HepG2 (cell line): ENCODE measurements around the gene ZFP36L2. TPM values are rescaled to one million over a fixed set of nuclear protein-coding genes. Genes with fewer than 3 reads are reported as not detected.

Experiments used
- ATAC-seq: fragments of 200-7000 bp; cut with Tn5 transposase; 3 replicates; pipeline ENCODE4 v1.9.1; 2020; ENCODE audit warnings: mild to moderate bottlenecking, moderate library complexity
- BruUV-seq: library from RNA; stranded (reverse); fragments of 400-500 nt; replicated peaks from 2 replicates; lab custom pipeline; 2021; lab: Mats Ljungman, UMichigan
- CTCF ChIA-PET: fragments of 300-600 bp; formaldehyde crosslinking; extraction: SDS; loops from one replicate; lab custom pipeline; 2021; ENCODE audit warnings: low total read pairs, inconsistent platforms, low intra/inter-chr PET ratio; lab: Yijun Ruan, JAX
- POLR2A ChIA-PET: fragments of 350-600 bp; sonication (Branson Sonifier 250); formaldehyde crosslinking; loops from one replicate; lab custom pipeline; 2020; ENCODE audit warnings: antibody characterized with exemption, inconsistent platforms; lab: Yijun Ruan, JAX
- DNase-seq: peaks from one replicate; pipeline ENCODE4 v3.0.0-alpha.2; 2015; ENCODE audit warnings: low spot score
- FAIRE-seq: peaks from 3 replicates; lab custom pipeline; 2011; peaks lifted over from hg19 to GRCh38; lab: Jason Lieb, UNC
- H2AFZ ChIP-seq: one replicate; pipeline ENCODE4 v1.6.1; 2011; ENCODE audit warnings: low read length, inconsistent platforms
- H3K27ac ChIP-seq: fragments of 300-600 bp; 3 replicates; pipeline ENCODE4 v1.8.0; 2011; ENCODE audit warnings: mixed run types, mild to moderate bottlenecking, mixed read lengths, low read length, inconsistent platforms; ENCODE audit not compliant: insufficient read depth; ENCODE audit errors: extremely low read length
- H3K27me3 ChIP-seq, 2 experiments: fragments of 200-600 bp in 1 of 2; 2 replicates in 1 of 2; 3 replicates in 1 of 2; pipeline versions ENCODE4 v1.6.0 to v1.8.0; 2011; ENCODE audit warnings: low read length in 2 of 2, mild to moderate bottlenecking in 2 of 2, moderate library complexity in 2 of 2, inconsistent platforms in 1 of 2; ENCODE audit not compliant: insufficient read depth in 2 of 2, control insufficient read depth in 1 of 2
- H3K36me3 ChIP-seq, 2 experiments: fragments of 200-600 bp in 1 of 2; replicated peaks in 1 of 2; 2 replicates in 1 of 2; 3 replicates in 1 of 2; pipeline versions ENCODE4 v1.5.1 to v1.8.0; 2011; ENCODE audit warnings: low read length in 2 of 2, inconsistent platforms in 1 of 2; ENCODE audit not compliant: insufficient read depth in 2 of 2, control insufficient read depth in 1 of 2
- H3K4me1 ChIP-seq: 2 replicates; pipeline ENCODE4 v1.5.1; 2012; ENCODE audit warnings: low read length, inconsistent platforms; ENCODE audit not compliant: insufficient read depth
- H3K4me2 ChIP-seq: 2 replicates; pipeline ENCODE4 v1.6.0; 2011; ENCODE audit warnings: low read depth, low read length, inconsistent platforms
- H3K4me3 ChIP-seq, 3 experiments: fragments of 200-600 bp in 1 of 3; sonication (generic), shearing (Covaris generic) in 1 of 3; replicated peaks in 1 of 3; 2 replicates each; pipeline ENCODE4 v1.5.1; 2011 to 2016; ENCODE audit warnings: low read length in 3 of 3, inconsistent platforms in 2 of 3, low read depth in 2 of 3, mild to moderate bottlenecking in 2 of 3, control low read depth in 1 of 3, mixed read lengths in 1 of 3; ENCODE audit not compliant: insufficient read depth in 1 of 3
- H3K79me2 ChIP-seq: one replicate; pipeline ENCODE4 v1.6.1; 2011; ENCODE audit warnings: low read length, inconsistent platforms; ENCODE audit not compliant: insufficient read depth
- H3K9ac ChIP-seq: 2 replicates; pipeline ENCODE4 v1.6.0; 2011; ENCODE audit warnings: mild to moderate bottlenecking, low read depth, low read length, inconsistent platforms; ENCODE audit not compliant: insufficient read depth
- H3K9me3 ChIP-seq: 2 replicates; pipeline ENCODE4 v1.5.1; 2012; ENCODE audit warnings: mild to moderate bottlenecking, low read length
- H4K20me1 ChIP-seq: 2 replicates; pipeline ENCODE4 v1.6.0; 2011; ENCODE audit warnings: inconsistent platforms, mild to moderate bottlenecking, low read length, moderate library complexity; ENCODE audit not compliant: insufficient read depth
- AKAP8 ChIP-seq: sonication (generic); formaldehyde crosslinking; IDR thresholded peaks from 2 replicates; pipeline ENCODE4 v1.5.1; 2020; ENCODE audit warnings: mild to moderate bottlenecking, missing genetic modification reagents
- BHLHE40 ChIP-seq: IDR thresholded peaks from 2 replicates; pipeline ENCODE4 v1.6.1; 2011; ENCODE audit warnings: low read length, improper control_type of control experiment
- CCDC6 ChIP-seq: sonication (generic); formaldehyde crosslinking; IDR thresholded peaks from 2 replicates; pipeline ENCODE4 v1.8.1; 2022; ENCODE audit warnings: mild to moderate bottlenecking, missing genetic modification reagents, moderate library complexity
- FOXK2 ChIP-seq: fragments of 450-650 bp; IDR thresholded peaks from 2 replicates; pipeline ENCODE4 v1.6.1; 2016
- NFE2L1 ChIP-seq: sonication (generic); formaldehyde crosslinking; IDR thresholded peaks from 2 replicates; pipeline ENCODE4 v1.4.0; 2020; ENCODE audit warnings: missing genetic modification reagents, mild to moderate bottlenecking, borderline replicate concordance
- ZFY ChIP-seq: sonication (generic); formaldehyde crosslinking; IDR thresholded peaks from 2 replicates; pipeline ENCODE4 v1.4.0; 2020; ENCODE audit warnings: missing genetic modification reagents
- ZNF136 ChIP-seq: sonication (generic); formaldehyde crosslinking; IDR thresholded peaks from 2 replicates; pipeline ENCODE4 v1.8.1; 2022; ENCODE audit warnings: low read depth, mild to moderate bottlenecking, moderate library complexity, missing genetic modification reagents
- ZNF430 ChIP-seq: sonication (generic); formaldehyde crosslinking; IDR thresholded peaks from 2 replicates; pipeline ENCODE4 v1.9.0; 2021; ENCODE audit warnings: mild to moderate bottlenecking, missing genetic modification reagents
- WGBS: methylation state at CpG from one replicate; pipeline ENCODE4 v1.1.6; 2017; ENCODE audit warnings: low lambda C conversion rate; 5-methylcytosine and 5-hydroxymethylcytosine counted together
- in situ Hi-C: cut with HindIII; loops from 2 replicates; pipeline ENCODE4 v1.10.0; 2017; ENCODE audit warnings: low pct_unique_long_range_greater_than_20kb; ENCODE audit not compliant: extremely low pct_ligation_motif_present
- intact Hi-C: fragments of 100-400 bp; cut with micrococcal nuclease; formaldehyde crosslinking; loops from one replicate; pipeline ENCODE4 v1.10.0; 2022; ENCODE audit not compliant: unreplicated experiment
- polyA plus RNA-seq, 8 experiments: library from polyadenylated mRNA; depleted of rRNA in 3 of 8; stranded (reverse) in 7 of 8; unstranded in 1 of 8; fragments of >200 nt; fragmentation: Illumina TruSeq in 4 of 8; extraction: Trizol in 4 of 8; gene quantifications; 2 replicates each; pipeline versions ENCODE4 v1.2.1 to v1.2.3, GENCODE V29; 2011 to 2016; ENCODE audit warnings: low read depth in 4 of 8, missing spikeins in 1 of 8, mixed read lengths in 1 of 8; ENCODE audit not compliant: insufficient read depth in 1 of 8
- total RNA-seq, 5 experiments: library from RNA; depleted of rRNA; stranded (reverse); fragments of >200 nt; fragmentation: Illumina TruSeq; extraction: Trizol; gene quantifications; 2 replicates each; pipeline ENCODE4 v1.2.3, GENCODE V29; 2016; ENCODE audit warnings: low read depth in 1 of 5
- TF ChIP-seq, protein P1 (sequence below): sonication (generic); formaldehyde crosslinking; IDR thresholded peaks from 2 replicates; pipeline ENCODE4 v1.8.0; 2022; ENCODE audit warnings: missing genetic modification reagents, mild to moderate bottlenecking, borderline replicate concordance
- TF ChIP-seq, protein P2 (sequence below): sonication (generic); formaldehyde crosslinking; IDR thresholded peaks from 2 replicates; pipeline ENCODE4 v1.4.0; 2020; ENCODE audit warnings: missing genetic modification reagents
- TF ChIP-seq, protein P3 (sequence below): sonication (generic); formaldehyde crosslinking; IDR thresholded peaks from 2 replicates; pipeline ENCODE4 v1.5.0; 2020; ENCODE audit warnings: missing genetic modification reagents

ZFP36L2 gene
- total and polyA plus RNA-seq, 2 of the 13 experiments (the other 11 are each of a cell fraction or from before 2014, with no cell fraction given) = 11.2 to 21.8 TPM

DNA sequence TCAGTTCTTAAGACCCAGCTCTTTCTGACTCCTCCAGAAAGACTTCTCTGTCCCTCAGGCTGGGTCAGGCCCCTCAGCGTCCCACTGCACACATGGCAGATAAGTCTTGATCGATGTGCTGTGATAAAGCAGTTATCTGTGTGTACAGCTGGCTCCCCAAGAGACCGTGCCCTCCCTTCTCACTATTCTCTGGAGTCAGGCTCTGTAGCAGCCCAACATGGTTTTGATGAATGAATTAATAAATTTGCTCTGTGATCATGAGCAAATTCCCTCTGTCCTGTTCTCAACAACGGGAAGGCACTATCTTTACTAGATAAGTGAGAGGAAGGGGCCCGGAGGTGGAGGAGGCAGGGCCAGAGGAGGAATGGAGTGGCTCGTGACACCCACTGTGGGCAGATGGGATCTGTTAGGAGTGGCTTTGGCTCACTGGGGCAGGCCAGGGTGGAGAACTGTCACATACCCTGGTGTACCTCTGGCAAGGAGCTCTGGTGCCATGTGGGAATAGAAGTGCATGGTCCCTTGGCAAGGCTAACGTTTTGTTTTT is 48.3 kb downstream of the ZFP36L2 start (continued):
- TF ChIP-seq ZNF430 (CRISPR knock-in tag) (0 out of 2 replicates have a peak, but pooled peaks have one; percentile 35), ZNF136 (CRISPR knock-in tag) (0 out of 2 replicates have a peak, but pooled peaks have one; percentile 13), BHLHE40 (no peak)

DNA sequence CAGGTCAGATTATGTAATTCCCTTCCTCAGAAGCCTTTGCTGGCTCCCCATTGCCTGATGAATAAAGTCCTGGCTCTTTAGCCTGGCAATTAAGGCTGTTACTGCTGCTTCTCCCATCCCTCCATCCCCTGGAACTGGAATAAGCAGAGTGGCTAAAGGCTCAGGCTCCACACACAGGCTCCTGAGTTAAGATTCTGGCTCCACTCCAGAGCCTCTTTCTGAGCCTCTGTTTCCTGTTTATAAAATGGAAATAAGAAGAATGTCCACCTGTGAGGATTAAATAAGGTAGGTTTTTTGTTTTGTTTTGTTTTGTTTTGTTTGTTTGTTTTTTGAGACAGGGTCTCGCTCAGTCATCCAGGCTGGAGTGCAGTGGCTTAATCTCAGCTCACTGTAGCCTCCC is 50.0 kb downstream of the ZFP36L2 start:
- intact Hi-C loops (no loop called here), in situ Hi-C loops (no loop called here)
- ATAC-seq (no peak), DNase-seq (no peak)
- Histone ChIP-seq H3K36me3 (no peaks in the 10 kb centered on the region), H3K4me1 (peaks cover 90% of the 10 kb centered on the region), H3K9me3 (no peaks in the 10 kb centered on the region), H2AFZ (no peak overlapping the region)
- BruUV-seq = no TSS peak
- no peak for TF ChIP-seq FOXK2
- no peak for TF ChIP-seq ZFY (CRISPR knock-in tag)
- TF ChIP-seq, protein P1, sequence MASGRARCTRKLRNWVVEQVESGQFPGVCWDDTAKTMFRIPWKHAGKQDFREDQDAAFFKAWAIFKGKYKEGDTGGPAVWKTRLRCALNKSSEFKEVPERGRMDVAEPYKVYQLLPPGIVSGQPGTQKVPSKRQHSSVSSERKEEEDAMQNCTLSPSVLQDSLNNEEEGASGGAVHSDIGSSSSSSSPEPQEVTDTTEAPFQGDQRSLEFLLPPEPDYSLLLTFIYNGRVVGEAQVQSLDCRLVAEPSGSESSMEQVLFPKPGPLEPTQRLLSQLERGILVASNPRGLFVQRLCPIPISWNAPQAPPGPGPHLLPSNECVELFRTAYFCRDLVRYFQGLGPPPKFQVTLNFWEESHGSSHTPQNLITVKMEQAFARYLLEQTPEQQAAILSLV (CRISPR knock-in tag) = no peak
- TF ChIP-seq NFE2L1 (CRISPR knock-in tag) = no peak
- no peak for TF ChIP-seq CCDC6 (CRISPR knock-in tag)
- TF ChIP-seq, protein P2, sequence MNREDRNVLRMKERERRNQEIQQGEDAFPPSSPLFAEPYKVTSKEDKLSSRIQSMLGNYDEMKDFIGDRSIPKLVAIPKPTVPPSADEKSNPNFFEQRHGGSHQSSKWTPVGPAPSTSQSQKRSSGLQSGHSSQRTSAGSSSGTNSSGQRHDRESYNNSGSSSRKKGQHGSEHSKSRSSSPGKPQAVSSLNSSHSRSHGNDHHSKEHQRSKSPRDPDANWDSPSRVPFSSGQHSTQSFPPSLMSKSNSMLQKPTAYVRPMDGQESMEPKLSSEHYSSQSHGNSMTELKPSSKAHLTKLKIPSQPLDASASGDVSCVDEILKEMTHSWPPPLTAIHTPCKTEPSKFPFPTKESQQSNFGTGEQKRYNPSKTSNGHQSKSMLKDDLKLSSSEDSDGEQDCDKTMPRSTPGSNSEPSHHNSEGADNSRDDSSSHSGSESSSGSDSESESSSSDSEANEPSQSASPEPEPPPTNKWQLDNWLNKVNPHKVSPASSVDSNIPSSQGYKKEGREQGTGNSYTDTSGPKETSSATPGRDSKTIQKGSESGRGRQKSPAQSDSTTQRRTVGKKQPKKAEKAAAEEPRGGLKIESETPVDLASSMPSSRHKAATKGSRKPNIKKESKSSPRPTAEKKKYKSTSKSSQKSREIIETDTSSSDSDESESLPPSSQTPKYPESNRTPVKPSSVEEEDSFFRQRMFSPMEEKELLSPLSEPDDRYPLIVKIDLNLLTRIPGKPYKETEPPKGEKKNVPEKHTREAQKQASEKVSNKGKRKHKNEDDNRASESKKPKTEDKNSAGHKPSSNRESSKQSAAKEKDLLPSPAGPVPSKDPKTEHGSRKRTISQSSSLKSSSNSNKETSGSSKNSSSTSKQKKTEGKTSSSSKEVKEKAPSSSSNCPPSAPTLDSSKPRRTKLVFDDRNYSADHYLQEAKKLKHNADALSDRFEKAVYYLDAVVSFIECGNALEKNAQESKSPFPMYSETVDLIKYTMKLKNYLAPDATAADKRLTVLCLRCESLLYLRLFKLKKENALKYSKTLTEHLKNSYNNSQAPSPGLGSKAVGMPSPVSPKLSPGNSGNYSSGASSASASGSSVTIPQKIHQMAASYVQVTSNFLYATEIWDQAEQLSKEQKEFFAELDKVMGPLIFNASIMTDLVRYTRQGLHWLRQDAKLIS = no peak
- TF ChIP-seq AKAP8 = no peak
- TF ChIP-seq, protein P3, sequence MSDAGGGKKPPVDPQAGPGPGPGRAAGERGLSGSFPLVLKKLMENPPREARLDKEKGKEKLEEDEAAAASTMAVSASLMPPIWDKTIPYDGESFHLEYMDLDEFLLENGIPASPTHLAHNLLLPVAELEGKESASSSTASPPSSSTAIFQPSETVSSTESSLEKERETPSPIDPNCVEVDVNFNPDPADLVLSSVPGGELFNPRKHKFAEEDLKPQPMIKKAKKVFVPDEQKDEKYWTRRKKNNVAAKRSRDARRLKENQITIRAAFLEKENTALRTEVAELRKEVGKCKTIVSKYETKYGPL (CRISPR knock-in tag) = no peak
- TF ChIP-seq, all 625 proteins: peak for 0
- H4K20me1 ChIP-seq = no peaks in the 10 kb centered on the region
- H3K9ac ChIP-seq = no peak overlapping the region
- 93% methylated on average over 1 of the region's 1 CpG for WGBS
- H3K4me2 ChIP-seq = no peak overlapping the region
- CTCF ChIA-PET = no interaction called here
- FAIRE-seq = no peak
- H3K27ac ChIP-seq = no peak overlapping the region
- no peaks in the 10 kb centered on the region for H3K27me3 ChIP-seq
- POLR2A ChIA-PET = interaction anchor here (1.2 to 8.5 kb wide), 6 partner anchors 12 to 249 kb away, joined by 3 to 97 read pairs (median 60); partner anchors contain the start of gene ZFP36L2
- H3K79me2 ChIP-seq = no peaks in the 10 kb centered on the region
- H3K4me3 ChIP-seq = no peak overlapping the region
